Erythroblast (primary cell): ENCODE data around the gene DPP10.

ENCODE experiments used
- GATA1 ChIP-seq: IDR thresholded peaks from 2 replicates; pipeline ENCODE4 v1.6.1; 2011; ENCODE audit warnings: low read depth, mild to moderate bottlenecking, control low read depth, low read length, moderate library complexity
- POLR2A ChIP-seq: IDR thresholded peaks from 2 replicates; pipeline ENCODE4 v1.6.1; 2011; ENCODE audit warnings: mild to moderate bottlenecking, low read length

DNA sequence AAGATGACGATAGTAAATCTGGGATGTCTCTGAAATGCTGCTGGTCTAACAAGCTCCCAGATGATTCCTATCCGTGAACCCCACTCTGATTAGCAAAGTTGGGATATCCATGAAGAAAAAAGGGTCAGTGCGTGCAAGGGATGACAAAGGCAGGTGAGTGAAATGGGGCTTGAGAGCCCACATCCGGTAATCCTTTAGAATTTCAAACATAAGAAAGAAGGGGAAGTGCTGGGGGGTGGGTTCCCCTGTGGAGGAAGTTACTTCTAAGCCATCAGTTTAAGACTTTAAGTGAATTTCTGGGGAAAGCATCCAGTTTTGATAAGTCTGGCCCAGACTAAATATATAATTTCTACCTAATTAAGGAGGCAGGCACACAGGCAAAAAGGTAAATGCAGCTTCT lies 209.5 kb downstream of the DPP10 start:
- TF ChIP-seq POLR2A, result no peak
- TF ChIP-seq GATA1, result no peak
